Measurements from ENCODE around the gene CAPN15.

The CAPN15 gene

GRCh38 chr16:525520-526180, 1.9 kb upstream of the CAPN15 start:
- peak; percentile 87 for DNase-seq (ENCODE audit: low read depth)

- peak; percentile 56 for DNase-seq (ENCODE audit: low read depth)
These were observed 1.1 kb upstream of the CAPN15 start for GRCh38 chr16:526181-527014.

GRCh38 chr16:528111-529011, 849 bp downstream of the CAPN15 start:
- peak; percentile 73 for DNase-seq (ENCODE audit: low read depth)

- no peak for DNase-seq (ENCODE audit: low read depth)
These were observed 1.6 kb downstream of the CAPN15 start for GRCh38 chr16:529012-529575.

DNA sequence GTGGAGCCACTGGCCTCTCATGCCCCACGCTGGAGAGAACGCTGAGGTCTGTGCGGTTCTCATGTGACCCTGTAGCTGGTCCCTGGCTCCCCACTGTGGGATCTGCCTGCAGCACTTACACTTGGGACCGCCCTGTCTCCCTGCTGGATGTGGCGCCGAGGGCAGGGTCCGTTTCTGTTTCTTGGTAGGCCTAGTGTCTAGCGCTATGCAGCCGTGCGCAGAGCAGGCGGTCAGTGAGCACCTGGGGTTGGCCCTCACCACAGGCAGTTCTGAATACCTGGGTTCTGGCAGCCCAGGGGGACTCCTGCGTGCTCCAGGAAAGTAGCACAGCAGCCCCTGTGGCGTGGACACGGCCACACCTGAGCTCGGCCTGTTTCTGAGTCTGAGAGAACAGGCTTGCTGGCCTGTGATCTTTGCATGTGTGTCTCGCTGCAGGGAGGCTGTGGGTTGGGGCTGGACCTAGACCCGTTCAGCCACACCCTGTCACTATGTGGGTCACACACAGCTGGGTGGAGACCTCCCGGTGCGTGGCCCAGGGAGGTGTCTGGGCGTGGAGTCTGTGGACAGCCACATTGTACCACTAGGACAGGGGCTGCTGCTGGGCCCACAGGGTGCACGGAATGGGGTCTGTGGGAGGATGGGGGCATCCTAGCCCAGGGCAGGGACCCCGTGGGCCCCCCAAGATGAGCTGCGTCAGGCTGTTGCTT, 2.8 kb downstream of the CAPN15 start:
- no peak for DNase-seq (ENCODE audit: low read depth)

- no peak for DNase-seq (ENCODE audit: low read depth)
These were observed 4.1 kb downstream of the CAPN15 start for GRCh38 chr16:531494-532125.

DNA sequence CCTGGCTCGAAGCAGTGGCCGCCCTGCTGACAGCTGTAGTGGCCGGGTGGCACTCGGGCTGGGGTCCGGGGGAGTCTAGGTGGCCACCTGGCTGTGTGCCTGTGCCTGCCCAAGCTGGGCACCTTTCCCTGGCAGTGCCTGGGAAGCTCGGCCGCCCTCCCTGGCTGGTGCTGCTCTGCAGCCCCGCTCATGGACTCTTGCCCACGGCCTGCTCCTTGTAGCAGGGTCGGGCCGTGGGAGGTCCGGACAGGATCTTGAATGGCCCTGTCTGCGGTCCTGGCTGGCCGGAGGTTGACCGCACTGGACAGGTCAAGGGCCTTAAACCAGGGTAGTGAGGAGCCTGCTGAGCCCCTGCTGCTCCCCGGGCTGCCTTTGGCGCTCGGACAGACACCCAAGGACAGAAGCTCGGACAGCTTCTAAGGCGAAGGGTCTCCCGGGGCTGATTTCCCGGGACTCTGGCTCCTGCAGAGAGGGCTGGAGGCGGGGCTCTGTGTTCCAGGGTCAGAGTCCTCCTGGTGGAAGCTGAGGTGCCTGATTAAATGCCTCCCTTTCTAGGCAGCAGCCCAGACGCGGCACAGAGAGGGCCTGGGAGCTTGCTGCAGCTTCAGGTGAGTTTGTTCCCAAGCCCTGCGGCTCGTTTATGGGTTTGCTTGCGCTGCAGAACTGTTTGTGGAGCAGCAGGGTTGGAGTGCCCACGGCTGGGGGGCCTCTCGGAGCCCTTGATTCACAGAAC, 6.0 kb downstream of the CAPN15 start:
- DNase-seq (ENCODE audit: low read depth), result no peak

GRCh38 chr16:534135-534534, 6.6 kb downstream of the CAPN15 start:
- DNase-seq (ENCODE audit: low read depth), result no peak

DNA sequence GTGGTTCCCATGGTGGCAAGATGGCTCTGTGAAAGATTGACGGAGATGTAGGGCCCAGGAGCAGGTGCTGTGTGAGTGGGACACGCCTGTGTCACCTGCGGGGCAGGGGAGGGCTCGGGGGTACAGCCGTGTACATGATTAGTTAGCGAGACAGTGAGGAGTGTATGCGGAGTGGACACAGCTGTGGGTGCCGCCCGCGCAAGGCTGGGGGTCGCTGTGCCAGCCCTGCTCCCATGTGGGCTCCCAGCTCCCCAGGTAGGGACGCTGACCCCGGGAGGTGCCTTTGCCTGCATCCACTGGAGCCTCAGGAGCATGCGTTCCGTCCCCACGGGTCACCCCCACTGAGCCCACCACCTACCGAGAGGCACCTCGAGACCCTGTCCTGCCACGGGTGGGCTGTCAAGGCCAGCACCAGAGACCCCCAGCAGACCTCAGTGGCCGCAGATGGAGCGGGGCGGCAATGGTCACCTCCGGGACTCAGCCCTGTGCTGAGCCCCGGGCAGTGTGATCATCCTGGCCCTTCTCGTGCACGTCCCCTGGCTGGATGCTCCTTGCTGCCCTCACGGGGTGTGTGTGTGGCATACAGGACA, 7.4 kb downstream of the CAPN15 start:
- DNase-seq (ENCODE audit: low read depth), result no peak

GRCh38 chr16:535446-536405, 8.2 kb downstream of the CAPN15 start:
- peak; percentile 49 for DNase-seq (ENCODE audit: low read depth)

DNA sequence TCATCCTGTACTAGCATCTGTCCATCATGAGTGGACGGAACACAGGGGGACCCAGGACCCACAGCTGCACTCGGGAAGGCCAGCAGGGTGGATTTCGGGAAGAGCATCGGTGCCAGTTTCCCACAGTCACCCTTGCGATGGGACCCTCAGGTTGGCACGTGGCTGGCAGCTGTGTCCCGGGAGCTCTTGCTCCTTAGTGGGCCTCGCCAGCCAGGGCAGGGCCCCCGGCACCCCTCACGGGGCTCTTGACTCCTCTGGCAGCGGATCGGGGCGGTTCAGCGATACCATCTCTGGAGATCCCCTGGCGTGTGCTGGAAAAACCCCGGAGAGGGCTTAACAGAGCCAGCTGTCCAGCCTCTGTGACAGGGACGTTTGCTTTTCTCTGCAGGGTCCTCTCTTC, 9.2 kb downstream of the CAPN15 start:
- no peak for DNase-seq (ENCODE audit: low read depth)

DNA sequence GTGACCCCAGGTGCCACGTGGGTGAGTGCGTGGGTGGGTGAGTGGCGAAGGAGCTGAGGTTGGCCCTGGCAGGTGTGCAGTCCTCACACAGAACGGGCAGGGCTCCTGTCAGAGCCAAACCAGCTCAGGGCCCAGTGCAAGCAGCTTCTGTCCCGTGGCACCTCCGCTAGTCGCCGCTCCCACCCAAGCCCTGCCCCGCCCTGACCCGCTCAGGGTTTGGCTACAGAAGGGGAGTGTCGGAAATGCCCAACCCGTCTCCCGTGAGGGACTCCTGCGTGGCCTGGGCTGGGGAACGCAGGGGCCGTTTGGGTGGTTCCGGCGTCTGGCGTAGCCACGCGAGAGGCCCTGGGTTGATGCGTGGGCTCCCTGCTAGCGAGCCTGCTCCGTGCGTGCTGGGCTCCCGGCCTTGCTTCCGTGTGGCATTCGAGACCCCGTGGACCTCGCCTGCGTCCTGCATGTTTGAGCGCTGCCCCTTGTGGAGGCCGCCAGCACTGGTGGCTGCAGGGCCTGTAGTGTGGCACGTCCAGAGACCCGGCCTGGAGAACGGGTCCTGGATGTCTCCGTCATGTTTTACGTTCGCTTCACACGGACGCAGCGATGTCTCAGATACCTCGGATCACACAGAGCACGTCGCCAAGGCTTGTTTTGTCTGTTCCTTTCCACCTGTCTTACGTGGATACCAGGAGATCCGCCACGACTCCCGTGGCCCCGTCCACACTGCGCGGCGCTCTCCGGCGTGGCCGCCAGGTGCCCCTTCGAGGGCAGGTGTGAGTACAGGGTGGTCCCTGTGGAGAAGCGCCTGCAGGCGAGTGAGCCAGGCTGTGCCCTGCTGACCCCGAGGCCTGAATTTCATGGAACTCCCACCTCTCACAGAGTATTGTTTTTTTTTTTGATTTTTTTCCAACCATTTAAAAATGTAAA, 10.2 kb downstream of the CAPN15 start:
- no peak for DNase-seq (ENCODE audit: low read depth)

- DNase-seq (ENCODE audit: low read depth), result peak; percentile 85
These were observed 12.5 kb downstream of the CAPN15 start for GRCh38 chr16:539901-540530.

- no peak for DNase-seq (ENCODE audit: low read depth)
These were observed 13.3 kb downstream of the CAPN15 start for GRCh38 chr16:540645-541340.

DNA sequence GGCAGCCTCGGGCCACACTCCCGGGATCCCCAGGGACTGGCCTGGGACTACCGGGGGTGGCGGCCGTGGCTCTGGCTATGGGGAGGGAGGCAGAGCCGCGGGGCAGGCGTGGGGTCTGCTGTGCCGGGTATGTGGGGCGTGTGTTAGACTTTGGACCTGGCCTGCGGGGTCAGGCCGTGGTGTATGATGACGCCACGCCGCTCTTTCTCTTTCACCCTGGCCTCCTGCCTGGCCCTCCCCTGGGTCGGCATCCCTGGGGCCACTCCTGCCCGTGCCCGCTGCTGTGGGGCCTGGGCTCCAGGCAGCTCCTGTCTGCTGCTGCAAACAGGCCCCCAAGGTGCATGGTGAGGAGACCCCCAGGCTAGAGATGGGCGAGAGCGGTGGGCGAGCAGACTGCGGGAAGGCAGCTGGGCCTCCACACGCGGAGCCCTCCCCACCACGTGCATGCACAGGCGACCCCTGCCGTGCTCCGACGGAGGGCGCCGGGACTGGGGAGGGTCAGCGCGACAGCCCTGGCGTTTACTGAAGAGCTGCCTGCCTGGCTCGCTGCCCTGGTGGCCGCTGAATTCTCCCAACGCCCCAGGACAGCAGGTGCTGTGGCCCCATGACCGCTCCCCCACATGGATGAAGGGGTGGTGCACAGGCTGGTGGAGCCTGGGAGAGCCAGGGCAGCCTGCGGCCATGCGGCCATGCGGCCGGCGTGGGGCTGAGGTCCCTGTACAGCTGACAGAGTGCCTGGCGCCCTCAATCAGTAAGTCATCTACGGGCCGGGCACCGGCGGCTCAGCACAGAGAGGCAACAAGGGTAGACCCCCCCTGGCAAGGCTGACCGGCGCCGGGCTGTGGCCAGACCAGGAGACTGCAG, 16.0 kb downstream of the CAPN15 start:
- DNase-seq (ENCODE audit: low read depth), result no peak

- no peak for DNase-seq (ENCODE audit: low read depth)
These were observed 17.0 kb downstream of the CAPN15 start for GRCh38 chr16:544517-544916.
